Adrenal gland (tissue), 5 donors: ENCODE results near the gene KIF1A.

Experiments used
- CTCF ChIP-seq, 6 experiments: fragments of 450-650 bp in 4 of 6; fragments of 200-600 bp in 2 of 6; sonication (generic) in 1 of 6; IDR thresholded peaks; 1 replicate in 5 of 6; 2 replicates in 1 of 6; pipeline versions ENCODE4 v1.5.1 to v1.8.0; 2016 to 2021; ENCODE audit warnings: antibody characterized with exemption in 6 of 6, mild to moderate bottlenecking in 2 of 6, moderate library complexity in 1 of 6
- POLR2A ChIP-seq, 2 donors: fragments of 450-650 bp; IDR thresholded peaks; one replicate each; pipeline ENCODE4 v1.6.1; 2017; ENCODE audit warnings: antibody characterized with exemption in 2 of 2, mild to moderate bottlenecking in 2 of 2, moderate library complexity in 1 of 2
- donor health status: DM: no; HTN: no; CAD: no.

- TF ChIP-seq POLR2A (IDR thresholded peaks at IDR 0.05) (no peak), CTCF (IDR thresholded peaks at IDR 0.05) (no peak)
These were observed 41.6 kb downstream of the KIF1A start for GRCh38 chr2:240778426-240778825.
